WERI-Rb-1 (cell line): ENCODE data around the gene COL20A1.

Experiments used
- DNase-seq: peaks from one replicate; pipeline ENCODE4 v3.0.0-alpha.2; 2020
- H3K27ac ChIP-seq: fragments of 250-450 bp; sonication (Bioruptor Pico); 2 replicates; pipeline ENCODE4 v1.5.1; 2020; ENCODE audit warnings: mild to moderate bottlenecking, moderate library complexity
- H3K27me3 ChIP-seq: fragments of 250-450 bp; sonication (Bioruptor Pico); 2 replicates; pipeline ENCODE4 v1.5.1; 2021; ENCODE audit warnings: mild to moderate bottlenecking, low read depth, moderate library complexity; ENCODE audit not compliant: insufficient read depth, severe bottlenecking
- H3K36me3 ChIP-seq: fragments of 250-450 bp; sonication (Bioruptor Pico); 2 replicates; pipeline ENCODE4 v1.5.1; 2020; ENCODE audit warnings: mild to moderate bottlenecking, moderate library complexity
- H3K4me3 ChIP-seq: 2 replicates; pipeline ENCODE4 v1.5.1; 2011; ENCODE audit warnings: low read depth, mild to moderate bottlenecking, control low read depth, low read length
- H3K9me3 ChIP-seq: fragments of 250-450 bp; sonication (Bioruptor Pico); 2 replicates; pipeline ENCODE4 v1.5.1; 2021; ENCODE audit warnings: mild to moderate bottlenecking, moderate library complexity; ENCODE audit not compliant: severe bottlenecking
- CTCF ChIP-seq: IDR thresholded peaks from 2 replicates; pipeline ENCODE4 v1.5.1; 2011; ENCODE audit warnings: low read depth, mild to moderate bottlenecking, control low read depth, inconsistent platforms, low read length

COL20A1 gene

GRCh38 chr20:63311833-63312243 lies 18.9 kb downstream of the COL20A1 start:
- Histone ChIP-seq H3K27ac (no peak overlapping the region), H3K27me3 (no peaks in the 10 kb centered on the region), H3K36me3 (no peaks in the 10 kb centered on the region), H3K9me3 (no peaks in the 10 kb centered on the region), H3K4me3 (no peak overlapping the region)
- TF ChIP-seq CTCF: no peak
- DNase-seq: no peak

- no peaks in the 10 kb centered on the region for H3K36me3 ChIP-seq
- H3K27ac ChIP-seq: no peak overlapping the region
- no peak overlapping the region for H3K4me3 ChIP-seq
- DNase-seq: no peak
- no peaks in the 10 kb centered on the region for H3K27me3 ChIP-seq
- H3K9me3 ChIP-seq: no peaks in the 10 kb centered on the region
- no peak for TF ChIP-seq CTCF
These were observed 19.3 kb downstream of the COL20A1 start for GRCh38 chr20:63312273-63312672.

GRCh38 chr20:63312690-63313348 lies 19.8 kb downstream of the COL20A1 start:
- DNase-seq: no peak
- Histone ChIP-seq H3K36me3 (no peaks in the 10 kb centered on the region), H3K27ac (no peak overlapping the region), H3K9me3 (no peaks in the 10 kb centered on the region), H3K4me3 (no peak overlapping the region), H3K27me3 (no peaks in the 10 kb centered on the region)
- TF ChIP-seq CTCF: no peak

GRCh38 chr20:63313349-63314014 lies 20.5 kb downstream of the COL20A1 start:
- Histone ChIP-seq H3K36me3 (no peaks in the 10 kb centered on the region), H3K9me3 (no peaks in the 10 kb centered on the region), H3K27me3 (no peaks in the 10 kb centered on the region), H3K4me3 (no peak overlapping the region), H3K27ac (no peak overlapping the region)
- no peak for TF ChIP-seq CTCF
- no peak for DNase-seq

- no peak overlapping the region for H3K27ac ChIP-seq
- H3K27me3 ChIP-seq: no peaks in the 10 kb centered on the region
- TF ChIP-seq CTCF: no peak
- DNase-seq: no peak
- H3K9me3 ChIP-seq: no peaks in the 10 kb centered on the region
- H3K4me3 ChIP-seq: no peak overlapping the region
- H3K36me3 ChIP-seq: no peaks in the 10 kb centered on the region
These were observed 21.1 kb downstream of the COL20A1 start for GRCh38 chr20:63314015-63314471.
